Astrocyte (in vitro differentiated cells and primary cell): ENCODE results near the gene CSK.

ENCODE experiments used
- CTCF ChIP-seq: IDR thresholded peaks from 2 replicates; pipeline ENCODE4 v1.5.1; 2011; ENCODE audit warnings: low read depth, mild to moderate bottlenecking, inconsistent platforms, low read length, moderate library complexity; ENCODE audit not compliant: insufficient read depth
- EZH2 ChIP-seq: IDR thresholded peaks from 2 replicates; pipeline ENCODE4 v1.6.1; 2012; ENCODE audit warnings: mild to moderate bottlenecking, low read length, inconsistent platforms; ENCODE audit not compliant: insufficient read depth

GRCh38 chr15:74780523-74781430, 1.1 kb upstream of the CSK start:
- TF ChIP-seq EZH2 = no peak
- TF ChIP-seq CTCF = no peak
